Epithelial cell of esophagus (primary cell): ENCODE measurements around the gene IQCE.

Experiments
- DNase-seq: peaks from one replicate; pipeline ENCODE4 v3.0.0; 2010; ENCODE audit warnings: low read depth
- H3K4me3 ChIP-seq: 2 replicates; pipeline ENCODE4 v1.5.1; 2011; ENCODE audit warnings: mild to moderate bottlenecking, low read length, control low read depth
- TF ChIP-seq, protein P1 (sequence below): IDR thresholded peaks from 2 replicates; pipeline ENCODE4 v1.5.1; 2011; ENCODE audit warnings: low read depth, mild to moderate bottlenecking, low read length, control low read depth, inconsistent platforms; ENCODE audit not compliant: insufficient read depth; ENCODE audit errors: missing control alignments

IQCE gene

DNA sequence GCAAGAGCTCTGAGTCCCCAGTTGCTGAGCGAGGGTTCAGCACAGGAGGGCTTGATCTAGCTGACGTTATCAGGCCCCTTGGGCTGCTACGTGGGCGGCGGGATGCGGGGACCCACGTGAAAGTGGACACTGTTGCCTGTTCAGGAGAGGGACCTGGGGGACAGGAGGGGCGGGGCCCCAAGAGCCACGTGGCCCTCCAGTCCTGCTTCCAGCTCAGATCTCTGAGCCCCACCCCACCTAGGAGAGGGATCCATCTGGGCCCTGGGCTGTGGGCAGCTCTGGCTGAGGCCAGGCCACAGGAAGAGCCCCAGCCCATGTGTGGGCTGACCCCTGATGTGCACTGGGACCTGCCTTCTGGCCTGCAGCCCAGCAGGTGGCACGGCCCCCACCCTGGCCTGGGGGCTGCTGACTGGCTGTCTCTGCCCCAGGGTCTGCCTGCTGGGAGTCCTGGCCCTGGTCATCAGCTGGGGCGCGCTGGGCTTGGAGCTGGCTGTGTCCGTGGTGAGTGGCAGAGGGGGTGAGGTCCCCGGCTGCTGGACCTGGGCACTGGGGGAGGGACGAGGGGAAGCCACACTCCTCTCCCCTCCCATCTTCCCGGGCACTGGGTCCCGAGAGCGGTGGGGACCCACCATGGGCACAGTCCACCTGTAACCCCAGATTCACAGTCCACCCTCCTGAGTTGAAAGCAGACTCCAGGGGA, 90.5 kb downstream of the IQCE start:
- DNase-seq = no peak
- no peak overlapping the region for H3K4me3 ChIP-seq
- TF ChIP-seq, protein P1, sequence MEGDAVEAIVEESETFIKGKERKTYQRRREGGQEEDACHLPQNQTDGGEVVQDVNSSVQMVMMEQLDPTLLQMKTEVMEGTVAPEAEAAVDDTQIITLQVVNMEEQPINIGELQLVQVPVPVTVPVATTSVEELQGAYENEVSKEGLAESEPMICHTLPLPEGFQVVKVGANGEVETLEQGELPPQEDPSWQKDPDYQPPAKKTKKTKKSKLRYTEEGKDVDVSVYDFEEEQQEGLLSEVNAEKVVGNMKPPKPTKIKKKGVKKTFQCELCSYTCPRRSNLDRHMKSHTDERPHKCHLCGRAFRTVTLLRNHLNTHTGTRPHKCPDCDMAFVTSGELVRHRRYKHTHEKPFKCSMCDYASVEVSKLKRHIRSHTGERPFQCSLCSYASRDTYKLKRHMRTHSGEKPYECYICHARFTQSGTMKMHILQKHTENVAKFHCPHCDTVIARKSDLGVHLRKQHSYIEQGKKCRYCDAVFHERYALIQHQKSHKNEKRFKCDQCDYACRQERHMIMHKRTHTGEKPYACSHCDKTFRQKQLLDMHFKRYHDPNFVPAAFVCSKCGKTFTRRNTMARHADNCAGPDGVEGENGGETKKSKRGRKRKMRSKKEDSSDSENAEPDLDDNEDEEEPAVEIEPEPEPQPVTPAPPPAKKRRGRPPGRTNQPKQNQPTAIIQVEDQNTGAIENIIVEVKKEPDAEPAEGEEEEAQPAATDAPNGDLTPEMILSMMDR = no peak

DNA sequence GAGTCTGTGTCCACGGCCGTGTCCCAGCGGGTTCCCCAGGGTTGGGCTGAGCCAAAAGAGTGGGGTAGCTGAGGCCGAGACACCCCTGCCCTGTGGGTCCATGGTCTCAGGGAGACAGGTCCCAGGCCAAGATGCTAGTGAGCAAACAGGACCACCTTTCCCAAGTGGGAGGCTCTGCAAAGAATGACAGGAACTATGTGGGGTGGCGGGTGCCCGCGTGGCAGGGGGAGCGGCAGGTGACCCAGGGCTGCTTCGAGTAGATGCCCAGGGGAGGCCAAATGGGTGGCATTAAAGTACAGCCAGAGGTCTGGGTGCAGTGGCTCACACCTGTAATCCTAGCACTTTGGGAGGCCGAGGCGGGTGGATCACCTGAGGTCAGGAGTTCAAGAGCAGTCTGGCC, 91.2 kb downstream of the IQCE start:
- TF ChIP-seq, protein P1 = no peak
- DNase-seq = no peak
- no peak overlapping the region for H3K4me3 ChIP-seq

DNA sequence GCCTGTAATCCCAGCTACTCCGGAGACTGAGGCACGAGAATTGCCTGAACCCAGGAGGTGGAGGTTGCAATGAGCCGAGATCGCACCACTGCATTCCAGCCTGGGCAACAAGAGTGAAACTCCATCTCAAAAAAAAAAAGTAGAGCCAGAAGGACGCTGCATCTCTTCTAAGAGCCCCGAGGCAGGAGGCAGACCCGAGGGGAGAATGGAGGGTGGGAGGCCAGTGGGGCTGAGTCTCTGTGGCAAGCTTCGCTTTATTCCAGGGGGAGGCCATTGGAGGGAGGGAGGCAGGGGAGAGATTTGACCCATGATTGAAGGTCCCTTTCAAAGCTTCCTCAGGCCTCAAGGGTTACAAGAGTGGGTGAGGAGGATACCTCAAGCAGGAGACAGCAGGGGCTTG, 91.7 kb downstream of the IQCE start:
- TF ChIP-seq, protein P1 = no peak
- H3K4me3 ChIP-seq = no peak overlapping the region
- no peak for DNase-seq

DNA sequence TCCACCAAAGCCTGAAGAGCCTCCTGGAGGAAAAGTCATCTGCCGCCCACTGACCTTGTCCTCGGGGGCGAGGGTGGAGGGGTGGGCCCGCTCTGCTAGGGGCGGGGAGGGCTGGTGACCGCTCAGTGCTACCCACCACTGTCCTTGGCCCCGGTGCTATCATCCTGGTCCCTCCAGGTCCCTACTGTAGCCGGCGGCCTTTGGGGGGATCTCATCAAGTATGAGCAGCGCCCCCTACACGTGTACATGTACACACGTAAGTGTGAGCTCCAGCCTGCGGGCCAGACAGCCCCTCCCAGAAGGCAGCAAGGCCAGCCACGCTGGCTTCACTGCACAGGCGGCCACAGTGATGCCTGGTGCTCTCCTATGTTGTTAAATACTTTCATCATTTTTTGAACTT, 92.6 kb downstream of the IQCE start:
- H3K4me3 ChIP-seq = no peak overlapping the region
- no peak for DNase-seq
- TF ChIP-seq, protein P1 = no peak

DNA sequence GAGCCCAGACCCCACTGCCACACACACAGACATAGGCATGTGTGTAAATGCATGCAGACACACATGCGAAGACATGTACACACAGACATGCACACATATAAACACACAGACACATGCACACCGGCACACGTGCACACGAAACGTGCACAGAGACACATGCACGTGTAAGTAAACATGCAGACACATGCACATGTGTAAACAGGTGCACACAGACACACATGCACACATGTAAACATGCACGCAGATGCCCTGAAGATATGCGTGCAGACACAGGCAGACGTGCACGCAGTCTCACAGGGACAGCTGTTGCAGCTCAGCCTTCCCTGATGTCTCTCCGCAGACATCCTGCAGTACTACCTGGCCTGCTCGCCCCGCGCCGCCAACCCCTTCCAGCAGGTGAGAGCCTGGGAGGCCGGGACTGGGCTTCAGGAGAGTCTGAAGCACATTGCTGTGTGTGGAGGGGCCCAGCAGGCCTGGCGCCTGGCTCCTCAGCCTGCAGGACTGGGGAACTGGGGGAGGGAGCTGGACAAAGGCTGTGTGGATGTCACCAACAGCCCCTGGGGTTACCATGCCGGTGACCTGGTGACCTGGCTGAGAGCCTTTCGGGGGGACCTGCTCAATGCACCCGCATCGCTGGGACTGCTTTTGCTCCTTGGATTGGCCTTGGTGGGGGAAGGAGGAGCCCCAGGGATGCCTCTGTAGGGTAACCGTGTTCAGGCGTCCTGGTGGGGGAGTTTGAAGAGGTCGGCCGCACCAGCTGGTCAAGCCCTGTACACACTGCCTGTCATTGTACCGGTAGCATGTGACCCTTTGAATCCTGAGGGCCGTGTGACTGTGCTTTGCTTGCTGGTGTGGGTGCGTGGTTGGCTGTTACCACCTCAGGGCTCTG, 93.3 kb downstream of the IQCE start:
- H3K4me3 ChIP-seq = no peak overlapping the region
- no peak for DNase-seq
- TF ChIP-seq, protein P1 = no peak

DNA sequence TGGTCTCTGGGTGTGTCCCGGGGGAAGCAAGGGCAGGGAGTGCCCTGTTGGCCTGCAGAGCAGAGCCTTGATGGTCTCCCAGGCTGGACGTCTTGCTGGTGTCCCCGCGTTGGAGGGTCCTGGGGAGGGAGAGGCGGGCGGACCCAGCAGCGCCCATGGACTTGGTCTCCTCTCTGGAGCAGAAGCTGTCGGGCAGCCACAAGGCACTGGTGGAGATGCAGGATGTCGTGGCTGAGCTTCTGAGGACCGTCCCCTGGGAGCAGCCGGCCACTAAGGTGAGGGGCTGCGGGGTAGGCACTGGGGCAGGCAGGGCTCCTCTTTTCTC, 93.9 kb downstream of the IQCE start:
- no peak overlapping the region for H3K4me3 ChIP-seq
- no peak for DNase-seq
- TF ChIP-seq, protein P1 = no peak
